ENCODE measurements around the gene SCFD2. TPM values are rescaled to one million over a fixed set of nuclear protein-coding genes. Genes with fewer than 3 reads are reported as not detected.

Gene SCFD2
- total RNA-seq, 1 experiment from 2014 or later = 19.2 TPM

- Mint-ChIP-seq H3K27me3 (ENCODE audit: insufficient read depth, unreplicated experiment) (no peaks in the 10 kb centered on the region), H3K9me3 (ENCODE audit: unreplicated experiment) (no peaks in the 10 kb centered on the region), H3K4me3 (ENCODE audit: unreplicated experiment) (no peak overlapping the region), H3K36me3 (ENCODE audit: insufficient read depth, unreplicated experiment) (no peaks in the 10 kb centered on the region), H3K27ac (ENCODE audit: low read depth, unreplicated experiment) (no peak overlapping the region), H3K4me1 (ENCODE audit: insufficient read depth, unreplicated experiment) (peaks cover 6% of the 10 kb centered on the region)
- no peak for TF ChIP-seq CTCF (IDR thresholded peaks at IDR 0.05; ENCODE audit: unreplicated experiment)
- POLR2A ChIA-PET = interaction anchor here (1.3 kb wide), 1 partner anchor 10 kb away, joined by 3 read pairs; no protein-coding TSS in a partner anchor
- no TSS peak for BruUV-seq (replicated peaks)
- no peak for DNase-seq (ENCODE audit: unreplicated experiment)
- intact Hi-C loops (cut with micrococcal nuclease) = loop anchor here (2.0 kb wide), 1 partner anchor 187 kb away; no protein-coding TSS in a partner anchor
- CTCF ChIA-PET = interaction anchor here (0.6 to 0.9 kb wide), 4 partner anchors 23 to 1317 kb away, joined by 3 to 4 read pairs (median 4); no protein-coding TSS in a partner anchor
These were observed 455.7 kb downstream of the SCFD2 start for GRCh38 chr4:52910115-52910514.

- CTCF ChIA-PET = interaction anchor here (0.6 to 1.8 kb wide), 3 partner anchors 25 to 362 kb away, joined by 3 to 6 read pairs (median 5); no protein-coding TSS in a partner anchor
- TF ChIP-seq CTCF (IDR thresholded peaks at IDR 0.05; ENCODE audit: unreplicated experiment) = no peak
- H3K27me3 Mint-ChIP-seq (ENCODE audit: insufficient read depth, unreplicated experiment) = no peaks in the 10 kb centered on the region
- H3K4me3 Mint-ChIP-seq (ENCODE audit: unreplicated experiment) = no peak overlapping the region
- H3K27ac Mint-ChIP-seq (ENCODE audit: low read depth, unreplicated experiment) = no peak overlapping the region
- POLR2A ChIA-PET = interaction anchor here (0.6 kb wide), 1 partner anchor 248 kb away, joined by 3 read pairs; no protein-coding TSS in a partner anchor
- BruUV-seq (replicated peaks) = no TSS peak
- intact Hi-C loops (cut with micrococcal nuclease) = no loop called here
- H3K9me3 Mint-ChIP-seq (ENCODE audit: unreplicated experiment) = no peaks in the 10 kb centered on the region
- peaks cover 5% of the 10 kb centered on the region for H3K36me3 Mint-ChIP-seq (ENCODE audit: insufficient read depth, unreplicated experiment)
- DNase-seq (ENCODE audit: unreplicated experiment) = no peak
- H3K4me1 Mint-ChIP-seq (ENCODE audit: insufficient read depth, unreplicated experiment) = peaks cover 6% of the 10 kb centered on the region
These were observed 458.4 kb downstream of the SCFD2 start for GRCh38 chr4:52907510-52907909.

GRCh38 chr4:52904421-52904820, 461.4 kb downstream of the SCFD2 start:
- no peak overlapping the region for H3K27ac Mint-ChIP-seq (ENCODE audit: low read depth, unreplicated experiment)
- no peak for TF ChIP-seq CTCF (IDR thresholded peaks at IDR 0.05; ENCODE audit: unreplicated experiment)
- H3K9me3 Mint-ChIP-seq (ENCODE audit: unreplicated experiment) = no peaks in the 10 kb centered on the region

GRCh38 chr4:52903273-52903672, 462.6 kb downstream of the SCFD2 start:
- Mint-ChIP-seq H3K27ac (ENCODE audit: low read depth, unreplicated experiment) (no peak overlapping the region), H3K9me3 (ENCODE audit: unreplicated experiment) (peaks cover 2% of the 10 kb centered on the region), H3K4me1 (ENCODE audit: insufficient read depth, unreplicated experiment) (no peaks in the 10 kb centered on the region), H3K27me3 (ENCODE audit: insufficient read depth, unreplicated experiment) (no peaks in the 10 kb centered on the region), H3K36me3 (ENCODE audit: insufficient read depth, unreplicated experiment) (peaks cover 6% of the 10 kb centered on the region), H3K4me3 (ENCODE audit: unreplicated experiment) (no peak overlapping the region)
- CTCF ChIA-PET = interaction anchor here (3.2 kb wide), 1 partner anchor 8 kb away, joined by 14 read pairs; no protein-coding TSS in a partner anchor
- POLR2A ChIA-PET = no interaction called here
- no peak for TF ChIP-seq CTCF (IDR thresholded peaks at IDR 0.05; ENCODE audit: unreplicated experiment)
- DNase-seq (ENCODE audit: unreplicated experiment) = no peak
- BruUV-seq (replicated peaks) = no TSS peak
- intact Hi-C loops (cut with micrococcal nuclease) = no loop called here

More at GRCh38 chr4:52904421-52904820, 461.4 kb downstream of the SCFD2 start:
- no TSS peak for BruUV-seq (replicated peaks)
- H3K4me1 Mint-ChIP-seq (ENCODE audit: insufficient read depth, unreplicated experiment) = no peaks in the 10 kb centered on the region
- no peaks in the 10 kb centered on the region for H3K27me3 Mint-ChIP-seq (ENCODE audit: insufficient read depth, unreplicated experiment)
- CTCF ChIA-PET = no interaction called here
- H3K4me3 Mint-ChIP-seq (ENCODE audit: unreplicated experiment) = no peak overlapping the region
- intact Hi-C loops (cut with micrococcal nuclease) = no loop called here
- peaks cover 5% of the 10 kb centered on the region for H3K36me3 Mint-ChIP-seq (ENCODE audit: insufficient read depth, unreplicated experiment)
- POLR2A ChIA-PET = no interaction called here
- no peak for DNase-seq (ENCODE audit: unreplicated experiment)
